Jurkat, Clone E6-1 (cell line): ENCODE data around the gene RBMS3.

Experiments used
- DNase-seq: peaks from one replicate; pipeline ENCODE4 v3.0.0-alpha.2; 2011; ENCODE audit warnings: low read depth, low spot score
- H3K4me3 ChIP-seq: 2 replicates; pipeline ENCODE4 v1.5.1; 2011; ENCODE audit warnings: mild to moderate bottlenecking, low read length, control low read depth, moderate library complexity

The RBMS3 gene

DNA sequence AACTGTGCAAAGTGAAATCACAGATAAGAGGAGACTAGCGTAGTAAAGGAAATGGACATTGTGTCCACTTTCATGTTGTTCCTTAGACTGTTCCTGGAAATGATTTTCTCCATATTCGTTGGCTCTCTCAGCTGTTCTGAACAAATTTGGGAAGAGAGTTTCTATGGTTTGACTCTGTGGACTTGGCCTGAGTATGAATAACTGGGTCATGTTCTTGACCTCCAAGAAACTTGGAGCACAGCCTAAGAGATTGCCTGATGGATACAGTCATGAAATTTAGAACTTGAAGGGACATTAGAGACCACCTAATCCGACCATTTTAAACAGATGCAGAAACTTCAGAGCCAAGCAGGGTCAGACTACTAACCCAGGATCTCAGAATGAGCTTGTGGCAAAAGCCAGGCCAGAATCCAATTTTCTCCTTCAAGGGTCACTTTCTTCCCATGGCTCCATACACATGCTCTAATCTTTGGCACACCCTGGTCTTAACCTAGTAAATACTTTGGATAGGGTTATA lies 430.4 kb downstream of the RBMS3 start:
- no peak for DNase-seq
- no peak overlapping the region for H3K4me3 ChIP-seq

DNA sequence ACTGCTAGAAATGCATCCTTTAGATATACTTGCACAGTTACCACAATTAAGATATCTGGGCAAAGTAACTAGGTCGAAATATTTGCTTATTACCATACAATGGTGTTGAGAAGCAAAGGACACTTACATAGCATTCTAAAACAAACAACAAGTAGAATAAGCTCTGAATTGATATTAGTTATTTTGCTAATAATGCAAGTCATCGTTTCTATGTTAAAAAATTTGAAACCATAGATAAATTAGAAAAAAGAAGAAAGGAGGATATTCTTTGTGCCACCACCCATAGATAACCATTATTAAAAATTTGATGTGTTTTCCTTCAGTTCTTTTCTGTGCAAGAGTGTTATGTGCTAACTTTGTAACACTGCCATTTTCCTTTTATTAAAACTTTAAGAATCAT lies 435.3 kb downstream of the RBMS3 start:
- no peak for DNase-seq
- no peak overlapping the region for H3K4me3 ChIP-seq

DNA sequence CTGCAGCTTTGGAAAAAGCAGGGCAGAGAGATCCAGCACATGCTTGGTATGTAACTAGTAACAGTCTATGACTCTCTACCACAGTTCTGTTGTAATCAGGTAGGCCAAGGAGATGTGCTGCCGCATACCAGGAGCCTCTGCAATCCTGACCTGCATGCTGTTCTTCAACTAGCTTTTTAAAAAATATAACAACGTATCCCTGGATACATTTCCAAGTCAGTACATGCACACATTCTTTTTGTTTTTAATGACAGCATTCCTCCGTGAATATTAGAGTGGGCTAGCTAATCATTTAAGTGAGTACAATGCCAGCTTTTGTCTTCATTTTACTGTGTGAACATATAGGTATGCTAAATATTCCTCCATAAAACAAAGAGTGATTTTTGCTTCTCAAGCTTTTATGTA lies 437.8 kb downstream of the RBMS3 start:
- H3K4me3 ChIP-seq, result no peak overlapping the region
- DNase-seq, result no peak

DNA sequence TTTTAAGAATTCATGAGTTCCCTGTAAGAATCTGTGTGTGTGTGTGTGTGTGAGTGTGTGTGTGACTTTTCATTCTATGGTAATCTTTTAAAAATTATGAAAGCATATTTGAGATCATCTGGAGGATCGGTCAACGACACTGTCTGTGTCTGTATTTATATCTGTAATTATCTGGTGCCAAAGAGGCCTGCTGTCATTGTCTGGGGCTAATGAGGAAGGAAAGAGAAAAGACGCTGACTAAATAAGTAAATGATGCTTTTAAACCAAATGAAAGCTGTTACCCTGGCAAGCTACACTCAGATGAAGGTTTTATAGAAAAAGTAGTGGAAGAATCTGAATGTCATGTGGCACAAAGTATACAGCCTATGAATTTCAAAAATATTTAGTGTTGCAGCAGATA lies 439.8 kb downstream of the RBMS3 start:
- H3K4me3 ChIP-seq, result no peak overlapping the region
- no peak for DNase-seq

DNA sequence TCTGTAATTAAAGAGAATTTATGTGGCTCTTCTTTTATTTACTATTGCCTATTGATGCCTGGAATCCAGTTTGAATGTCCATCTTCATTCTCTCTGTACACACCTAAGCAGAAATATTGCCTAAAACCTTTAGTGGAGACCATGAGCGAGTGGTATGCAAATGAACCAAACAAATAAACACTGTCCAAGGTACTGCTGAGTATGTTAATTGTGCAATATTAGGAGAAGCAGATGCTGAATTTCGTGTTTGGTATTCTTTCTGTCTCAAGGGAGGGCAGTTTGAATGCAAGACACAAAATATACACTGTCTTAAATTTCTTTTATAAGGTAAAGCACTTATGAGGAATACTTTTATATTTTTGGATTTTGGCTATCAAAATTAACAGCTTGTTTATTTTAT lies 440.9 kb downstream of the RBMS3 start:
- DNase-seq, result no peak
- no peak overlapping the region for H3K4me3 ChIP-seq

DNA sequence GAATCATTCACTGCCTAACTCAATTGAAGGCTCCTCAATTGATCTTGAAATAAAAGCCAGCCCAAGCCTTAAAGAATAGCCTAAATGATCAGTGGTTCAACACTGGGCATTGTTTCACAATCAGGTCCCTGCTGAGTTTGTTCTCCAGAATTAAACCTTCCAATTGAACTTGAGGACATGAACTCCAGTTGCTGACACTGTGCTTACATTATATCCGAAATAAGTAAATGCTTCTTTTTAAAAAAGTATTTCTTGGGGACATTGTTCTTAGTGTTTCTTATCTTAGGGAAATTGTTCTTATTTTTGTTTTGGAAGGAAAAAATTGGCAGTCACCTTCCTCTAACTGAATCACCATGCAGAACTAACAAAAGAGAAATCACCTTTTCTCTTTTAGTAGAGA lies 450.2 kb downstream of the RBMS3 start:
- DNase-seq, result no peak
- H3K4me3 ChIP-seq, result no peak overlapping the region

DNA sequence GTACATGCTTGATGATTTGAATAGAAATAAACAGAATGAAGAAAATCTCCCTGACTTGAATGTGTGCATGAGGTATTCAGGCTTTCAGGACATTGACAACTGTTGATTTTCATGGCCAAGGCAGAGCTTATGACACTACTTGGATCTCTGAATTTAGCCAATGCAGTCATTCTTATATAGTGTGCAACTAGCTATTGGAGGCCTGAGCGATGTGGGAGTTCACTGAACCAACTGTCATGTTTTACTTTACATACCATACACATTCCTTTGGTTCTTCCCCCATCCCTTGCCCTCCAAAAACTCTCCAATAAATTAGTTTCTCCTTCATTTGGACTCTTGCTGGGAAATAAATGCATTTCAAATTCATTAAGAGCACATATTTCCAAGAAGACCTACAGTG lies 460.4 kb downstream of the RBMS3 start:
- DNase-seq, result no peak

DNA sequence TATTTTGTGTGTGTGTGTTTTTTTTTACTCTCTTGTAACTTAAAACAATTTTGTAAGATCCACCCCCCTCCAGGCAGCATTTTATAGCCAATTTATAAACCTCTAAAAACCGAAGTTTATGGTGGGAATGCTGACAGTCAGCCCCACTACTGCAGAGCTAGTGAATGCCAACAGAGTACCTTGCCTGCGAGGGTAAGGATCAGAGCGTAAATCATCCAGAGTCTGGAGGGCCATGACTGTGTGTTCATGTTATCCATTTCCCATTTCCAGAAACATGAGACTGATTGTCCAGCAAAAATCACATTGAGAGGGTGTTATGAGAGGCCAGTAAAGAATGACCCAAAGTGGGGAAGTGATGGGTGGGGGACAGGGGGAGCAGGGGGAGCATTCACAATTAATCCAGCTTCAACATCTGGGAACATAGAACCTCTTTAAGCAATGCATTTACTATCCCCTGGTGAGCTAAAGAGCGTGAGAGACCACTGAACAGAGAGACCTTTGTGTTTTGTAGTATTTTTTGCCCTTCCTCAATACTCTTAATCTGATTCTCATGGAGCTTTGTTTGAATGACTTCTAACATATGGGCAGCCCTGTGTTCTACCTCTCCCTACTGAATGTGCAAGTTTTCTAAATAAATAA lies 464.5 kb downstream of the RBMS3 start:
- H3K4me3 ChIP-seq, result no peak overlapping the region
- no peak for DNase-seq

More for the DNA sequence above, 460.4 kb downstream of the RBMS3 start:
- H3K4me3 ChIP-seq, result no peak overlapping the region

DNA sequence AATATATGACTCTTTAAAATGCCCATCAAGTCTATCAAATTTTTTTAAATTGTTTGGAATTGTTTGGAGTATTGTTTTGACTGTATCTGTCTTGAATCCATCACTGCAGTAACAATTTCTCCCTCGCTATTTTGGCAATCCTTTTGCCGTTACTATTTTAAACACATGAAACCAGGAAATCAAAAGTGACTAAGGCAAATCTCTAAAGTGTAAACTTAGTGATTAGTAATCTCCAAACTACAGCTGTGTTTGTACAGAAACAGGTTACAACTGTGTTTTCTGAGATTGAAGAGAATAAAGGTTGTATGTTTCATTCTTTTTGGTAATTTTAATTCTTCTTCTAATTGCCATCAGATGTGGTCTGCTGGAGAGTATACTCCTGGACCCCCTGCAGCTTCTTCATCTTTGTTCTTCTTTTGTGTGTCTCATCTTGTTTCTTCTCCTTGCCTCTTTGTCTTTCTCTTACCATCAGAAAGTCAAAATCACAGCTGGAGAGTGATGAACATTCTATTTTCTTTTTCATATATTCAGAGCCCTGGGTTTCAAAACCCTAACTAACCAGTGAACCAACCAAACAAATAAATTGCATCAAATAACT lies 465.4 kb downstream of the RBMS3 start:
- no peak for DNase-seq

DNA sequence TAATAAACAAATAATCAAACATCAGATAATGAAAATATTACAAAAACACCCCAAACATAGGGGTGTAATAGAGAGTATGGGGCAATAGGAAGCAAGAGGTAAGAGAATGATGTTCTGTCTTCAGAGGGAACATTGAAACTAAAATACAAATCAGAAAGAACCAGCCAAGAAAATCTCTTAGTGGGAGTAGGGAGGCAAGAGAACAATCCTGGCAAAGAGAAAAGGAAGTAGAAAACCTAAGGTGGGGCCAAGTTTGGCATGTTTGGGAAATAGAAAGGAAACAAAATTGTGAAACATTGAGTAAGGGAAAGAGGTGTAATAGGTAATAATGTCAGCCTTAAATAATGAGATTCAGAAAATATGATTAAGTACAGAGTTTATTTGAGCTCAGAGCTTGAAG lies 467.1 kb downstream of the RBMS3 start:
- no peak for DNase-seq
- no peak overlapping the region for H3K4me3 ChIP-seq

More for the DNA sequence above, 465.4 kb downstream of the RBMS3 start:
- no peak overlapping the region for H3K4me3 ChIP-seq

DNA sequence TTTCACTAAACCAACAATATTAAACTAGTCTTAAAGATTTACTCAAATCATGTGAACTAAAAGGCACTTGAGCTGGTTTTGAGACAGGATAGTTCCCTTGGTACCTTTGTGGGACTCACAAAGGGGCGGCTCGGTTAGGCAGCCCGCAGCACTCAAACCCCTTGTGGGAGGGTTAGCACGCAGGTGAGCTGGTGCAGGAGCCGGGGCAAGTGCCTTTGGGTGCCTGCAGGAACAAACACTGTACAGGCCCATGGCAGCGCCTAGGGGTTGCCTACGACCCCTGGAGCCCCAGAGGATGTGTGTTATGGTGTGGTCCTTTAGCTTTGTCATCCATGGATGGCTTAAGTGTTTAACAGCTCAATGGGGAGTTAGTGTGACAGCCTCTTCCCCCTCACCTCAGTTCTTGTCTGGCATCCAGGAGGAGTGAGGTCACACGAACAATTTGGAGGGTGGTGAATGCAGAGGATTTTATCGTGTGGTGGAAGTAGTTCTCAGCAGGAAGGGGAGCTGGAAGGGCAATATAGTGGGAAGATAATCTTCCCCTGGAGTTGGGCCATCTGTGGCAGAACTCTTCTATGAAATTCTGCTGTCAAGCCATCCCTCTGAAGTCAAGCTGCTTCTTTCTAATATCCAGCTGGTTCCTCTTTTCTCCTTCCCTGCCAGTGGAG lies 470.9 kb downstream of the RBMS3 start:
- H3K4me3 ChIP-seq, result no peak overlapping the region
- DNase-seq, result no peak

DNA sequence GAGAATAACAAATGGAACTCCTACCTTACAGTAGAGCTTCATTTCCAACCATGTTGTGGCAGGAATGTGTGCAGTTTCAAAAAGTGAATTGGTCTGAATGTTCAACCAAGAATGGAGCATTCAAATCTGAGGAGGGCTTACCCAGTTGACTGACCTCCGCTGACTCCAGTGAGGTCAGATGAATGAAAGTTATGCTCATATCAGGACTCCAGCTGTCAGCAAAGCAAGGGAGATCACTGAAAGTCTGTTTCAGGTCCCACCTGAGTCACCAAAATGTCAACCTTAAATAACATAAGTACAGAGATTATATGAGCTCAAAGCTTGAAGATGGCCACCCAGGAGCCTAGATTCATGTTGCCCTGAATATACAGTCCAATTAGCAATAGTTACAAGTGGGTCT lies 473.5 kb downstream of the RBMS3 start:
- DNase-seq, result no peak
- H3K4me3 ChIP-seq, result no peak overlapping the region

DNA sequence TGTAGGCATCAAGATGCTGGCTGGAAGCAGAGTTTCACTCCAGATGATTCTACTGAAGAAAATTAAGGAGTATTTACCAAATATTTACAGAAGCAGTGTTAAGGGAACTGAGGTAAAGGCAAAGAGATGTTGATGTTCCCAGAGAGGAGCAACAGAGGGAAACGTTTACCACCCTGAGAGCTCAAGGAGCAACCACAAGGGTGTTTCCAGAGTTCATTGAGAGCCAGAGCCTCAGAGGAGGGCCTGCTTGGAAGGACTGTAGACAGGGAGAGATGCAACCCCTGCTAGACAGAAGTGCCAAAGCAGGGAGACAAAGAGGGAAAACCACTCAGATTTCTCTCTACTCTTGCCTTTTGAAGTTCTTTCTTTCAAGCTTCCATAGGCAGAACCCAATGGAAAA lies 474.5 kb downstream of the RBMS3 start:
- no peak overlapping the region for H3K4me3 ChIP-seq
- no peak for DNase-seq

DNA sequence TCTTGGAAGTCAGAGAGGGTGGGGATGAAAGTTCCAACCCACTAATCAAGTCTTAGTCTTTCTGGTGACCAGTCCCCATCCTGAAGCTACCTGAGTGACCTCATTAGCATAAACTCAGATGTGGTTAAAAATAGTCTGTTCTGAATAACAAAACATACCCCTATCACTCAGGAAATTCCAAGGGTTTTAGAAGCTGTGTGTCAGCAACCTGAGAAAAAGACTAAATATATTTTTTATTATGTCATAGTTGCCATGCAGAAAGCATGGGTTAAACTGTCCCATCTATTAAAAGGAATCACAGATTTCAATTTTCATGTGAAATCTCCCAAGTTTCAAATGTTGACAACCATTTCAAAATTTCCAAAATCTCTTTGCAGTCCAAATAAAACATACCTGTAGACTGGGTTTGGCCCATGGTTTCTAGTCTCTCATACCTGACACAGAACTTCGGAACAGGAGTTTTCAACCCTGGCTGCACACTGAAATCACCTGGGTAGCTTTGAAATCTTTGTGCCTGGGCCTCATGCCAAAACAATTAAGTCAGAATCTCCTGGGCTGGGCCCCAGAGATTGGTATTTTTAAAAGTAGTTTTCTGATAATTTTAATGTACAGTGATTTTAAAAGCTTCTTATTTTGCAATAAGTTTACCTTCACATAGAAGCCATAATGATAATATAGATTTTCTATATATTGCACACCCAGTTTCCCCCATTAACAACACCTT lies 476.3 kb downstream of the RBMS3 start:
- H3K4me3 ChIP-seq, result no peak overlapping the region
- no peak for DNase-seq

DNA sequence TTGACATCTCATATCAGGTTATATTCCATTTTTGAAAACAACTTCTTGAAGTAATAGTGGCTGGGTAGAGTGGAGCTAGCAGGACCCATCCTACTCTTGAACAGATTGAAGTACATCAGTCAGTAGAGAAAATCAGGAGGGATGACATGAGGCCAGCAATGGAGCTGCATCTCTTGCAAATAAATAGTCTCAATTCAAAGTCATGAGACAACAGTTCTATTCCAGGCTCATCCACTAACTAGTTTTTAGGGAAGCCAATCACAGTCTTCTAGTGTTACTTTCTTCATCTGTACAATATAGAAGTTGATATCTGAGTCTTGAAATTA lies 477.2 kb downstream of the RBMS3 start:
- no peak for DNase-seq
- H3K4me3 ChIP-seq, result no peak overlapping the region

DNA sequence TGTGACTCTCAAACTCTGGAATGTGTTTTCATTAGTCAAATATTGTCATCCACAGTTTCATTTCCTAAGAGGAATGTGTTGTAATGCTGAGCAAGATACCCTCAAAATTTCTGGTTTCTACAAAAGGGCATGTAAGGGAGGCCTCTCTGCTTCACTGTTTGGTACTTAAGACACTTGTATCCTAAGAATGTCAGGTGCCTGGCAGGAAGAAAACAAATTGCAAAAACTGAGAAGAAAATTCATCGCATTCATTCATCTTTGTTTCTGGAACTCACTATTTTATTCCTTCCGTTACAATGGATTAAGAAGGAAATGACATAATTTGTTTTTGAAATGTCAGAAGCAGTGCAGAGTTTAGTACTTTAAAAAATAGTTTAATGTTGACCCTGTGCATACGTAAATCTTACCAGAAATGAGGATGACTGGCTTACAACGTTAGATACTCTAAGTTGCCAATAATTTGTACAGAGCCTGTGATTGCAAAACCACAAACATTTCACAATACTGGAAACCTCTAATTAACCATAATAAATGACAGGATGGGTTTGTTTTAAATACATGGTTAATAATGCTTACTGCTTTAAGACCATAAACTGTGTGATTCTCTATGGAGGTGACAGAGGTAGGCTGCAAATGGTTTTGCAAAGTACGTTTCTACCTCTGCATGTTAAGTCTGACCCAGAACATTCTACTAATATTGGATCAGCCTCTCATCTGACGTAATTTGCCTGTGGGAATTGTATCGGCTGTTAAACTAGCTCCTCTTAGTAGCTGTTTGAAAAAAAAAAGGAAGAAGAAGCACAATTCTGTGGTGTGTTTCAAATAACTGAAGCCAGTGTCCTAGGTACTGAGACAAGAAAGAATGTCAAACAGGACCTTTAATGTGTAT lies 477.8 kb downstream of the RBMS3 start:
- no peak for DNase-seq
- no peak overlapping the region for H3K4me3 ChIP-seq

DNA sequence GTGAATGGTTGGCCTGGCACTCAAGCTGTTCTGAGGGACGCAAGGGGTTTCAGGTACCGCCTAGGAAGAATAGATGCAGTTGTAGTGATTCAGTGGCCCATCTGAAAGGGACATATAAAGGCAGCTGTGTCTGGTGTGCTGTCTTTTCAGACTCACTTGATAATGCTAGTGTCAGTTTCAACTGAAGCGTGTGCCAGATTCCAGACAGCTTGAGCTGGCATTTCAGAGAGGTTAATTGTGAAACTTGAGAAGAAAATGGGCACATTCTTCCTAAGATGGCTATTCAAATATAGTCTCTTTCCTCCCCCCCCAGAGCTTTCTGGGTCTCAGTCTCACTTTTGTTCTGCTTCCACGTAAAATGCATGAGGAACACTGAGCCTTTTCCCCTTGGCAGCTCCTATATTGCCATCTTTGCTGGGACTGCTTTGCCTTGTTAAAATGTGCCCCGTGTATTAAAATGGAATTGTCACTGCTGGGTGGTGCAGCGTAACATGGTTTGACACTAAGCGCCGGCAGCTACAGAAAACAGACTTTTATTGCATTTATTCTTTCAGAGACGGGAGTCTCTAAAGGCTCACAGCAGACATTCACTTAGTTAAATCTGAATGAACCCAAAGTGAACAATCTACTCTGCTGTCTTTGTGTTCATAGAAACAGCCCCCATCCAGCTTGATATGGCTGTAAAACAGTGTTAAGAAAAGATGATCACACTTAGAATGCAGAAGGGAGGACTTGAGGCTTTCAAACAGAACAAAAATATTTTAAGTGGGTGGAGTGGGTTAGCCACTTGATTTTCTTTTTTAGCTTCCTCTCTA lies 478.7 kb downstream of the RBMS3 start:
- H3K4me3 ChIP-seq, result no peak overlapping the region
- DNase-seq, result no peak

DNA sequence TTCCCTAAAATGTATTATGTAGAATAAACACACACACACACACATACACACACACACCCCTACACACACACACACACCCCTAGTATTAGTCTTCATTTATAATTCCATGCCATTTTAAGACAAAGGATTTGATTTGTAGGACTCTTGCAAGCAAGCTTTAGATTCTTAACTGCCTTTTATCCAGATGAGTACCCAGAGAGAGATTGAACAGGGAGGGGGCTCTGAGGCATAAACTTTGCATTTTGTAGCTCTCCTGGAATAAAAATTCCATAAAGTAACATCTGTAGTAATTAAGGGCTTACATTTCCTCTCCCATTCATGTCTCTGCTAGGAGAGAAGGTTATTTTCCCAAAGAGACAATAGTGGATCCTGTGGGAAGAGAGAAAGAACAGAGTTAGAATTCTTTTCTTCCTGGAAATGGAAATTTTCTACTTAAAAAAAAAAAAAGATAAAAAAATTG lies 479.4 kb downstream of the RBMS3 start:
- H3K4me3 ChIP-seq, result no peak overlapping the region
- no peak for DNase-seq
